ENCODE data around the gene LSM11. TPM values are rescaled to one million over a fixed set of nuclear protein-coding genes. Genes with fewer than 3 reads are reported as not detected.
"Not testable (repeated sequence)": the region's sequence is repeated elsewhere in the genome, so short reads cannot be mapped to it uniquely, and the experiment has no call there.

The LSM11 gene
- polyA plus RNA-seq (2013, experiment 1 of 2), result 1.5 TPM
- polyA plus RNA-seq (2013, experiment 2 of 2), result 1.5 TPM

- Histone ChIP-seq H3K4me1 (ENCODE audit: control insufficient read depth, low read depth, low read length) (peaks cover 6% of the 10 kb centered on the region), H3K79me2 (ENCODE audit: control insufficient read depth, insufficient read depth, low read length) (no peaks in the 10 kb centered on the region), H4K8ac (ENCODE audit: low read depth, low read length) (no peak within 1 kb of the TSS), H3K79me1 (ENCODE audit: low read length) (no peaks in the 10 kb centered on the region), H3K56ac (ENCODE audit: low read length) (peak within 1 kb of the TSS; percentile 88), H4K5ac (ENCODE audit: low read length) (no peak within 1 kb of the TSS), H2BK120ac (ENCODE audit: low read depth, low read length) (no peak within 1 kb of the TSS), H3K27me3 (ENCODE audit: insufficient read depth, low read length, poor library complexity) (no peaks in the 10 kb centered on the region), H3K36me3 (ENCODE audit: control insufficient read depth, insufficient read depth, low read length) (no peaks in the 10 kb centered on the region), H2BK5ac (ENCODE audit: low read length) (no peak within 1 kb of the TSS), H3K9ac (ENCODE audit: low read length) (peak within 1 kb of the TSS; percentile 78), H3K4ac (ENCODE audit: low read depth, low read length) (no peak within 1 kb of the TSS), H2AK5ac (ENCODE audit: low read length) (no peak within 1 kb of the TSS), H3K4me2 (ENCODE audit: low read length) (peak within 1 kb of the TSS; percentile 85), H3K27ac (ENCODE audit: low read depth, low read length) (no peak within 1 kb of the TSS), H2BK15ac (replicated peaks; ENCODE audit: low read depth) (no peak within 1 kb of the TSS), H3K4me3 (ENCODE audit: low read length) (peak within 1 kb of the TSS; percentile 60), H3K18ac (ENCODE audit: low read length) (peak within 1 kb of the TSS; percentile 75), H3K23ac (ENCODE audit: low read length) (peak within 1 kb of the TSS; percentile 90)
- WGBS (ENCODE audit: extremely low coverage, insufficient coverage, low lambda C conversion rate), result no CpG with 5 or more reads among the region's 79 CpGs
- DNase-seq, result peak; percentile 89
Measured at GRCh38 chr5:157743163-157744050, at the start of gene LSM11. TSS of gene LSM11 (plus strand) at chr5:157743712. CDS start at chr5:157743751, 39 bp downstream.

- WGBS (ENCODE audit: extremely low coverage, insufficient coverage, low lambda C conversion rate), result no CpG with 5 or more reads among the region's 25 CpGs
- H2BK5ac ChIP-seq (ENCODE audit: low read length); H4K8ac ChIP-seq (ENCODE audit: low read depth, low read length); H3K23ac ChIP-seq (ENCODE audit: low read length); H3K79me1 ChIP-seq (ENCODE audit: low read length); H3K4me1 ChIP-seq (ENCODE audit: control insufficient read depth, low read depth, low read length); H2BK15ac ChIP-seq (replicated peaks; ENCODE audit: low read depth); H2BK120ac ChIP-seq (ENCODE audit: low read depth, low read length); H3K18ac ChIP-seq (ENCODE audit: low read length); H3K56ac ChIP-seq (ENCODE audit: low read length); H3K36me3 ChIP-seq (ENCODE audit: control insufficient read depth, insufficient read depth, low read length); H4K5ac ChIP-seq (ENCODE audit: low read length); H3K27me3 ChIP-seq (ENCODE audit: insufficient read depth, low read length, poor library complexity); H3K4ac ChIP-seq (ENCODE audit: low read depth, low read length); H3K4me3 ChIP-seq (ENCODE audit: low read length); DNase-seq; H2AK5ac ChIP-seq (ENCODE audit: low read length); H3K79me2 ChIP-seq (ENCODE audit: control insufficient read depth, insufficient read depth, low read length); H3K27ac ChIP-seq (ENCODE audit: low read depth, low read length); H3K4me2 ChIP-seq (ENCODE audit: low read length); H3K9ac ChIP-seq (ENCODE audit: low read length): not testable (repeated sequence)
Measured at GRCh38 chr5:157693816-157694215, 49.7 kb upstream of the LSM11 start.

- H4K8ac ChIP-seq (ENCODE audit: low read depth, low read length); H3K79me1 ChIP-seq (ENCODE audit: low read length); H2BK120ac ChIP-seq (ENCODE audit: low read depth, low read length); H3K79me2 ChIP-seq (ENCODE audit: control insufficient read depth, insufficient read depth, low read length); H3K27me3 ChIP-seq (ENCODE audit: insufficient read depth, low read length, poor library complexity); H2BK5ac ChIP-seq (ENCODE audit: low read length); H3K4me2 ChIP-seq (ENCODE audit: low read length); H4K5ac ChIP-seq (ENCODE audit: low read length); H3K4me1 ChIP-seq (ENCODE audit: control insufficient read depth, low read depth, low read length); DNase-seq; H3K9ac ChIP-seq (ENCODE audit: low read length); H2BK15ac ChIP-seq (replicated peaks; ENCODE audit: low read depth); H3K36me3 ChIP-seq (ENCODE audit: control insufficient read depth, insufficient read depth, low read length); H3K4ac ChIP-seq (ENCODE audit: low read depth, low read length); H3K18ac ChIP-seq (ENCODE audit: low read length); H2AK5ac ChIP-seq (ENCODE audit: low read length); H3K23ac ChIP-seq (ENCODE audit: low read length); H3K27ac ChIP-seq (ENCODE audit: low read depth, low read length); H3K56ac ChIP-seq (ENCODE audit: low read length); H3K4me3 ChIP-seq (ENCODE audit: low read length): not testable (repeated sequence)
- no CpG with 5 or more reads among the region's 3 CpGs for WGBS (ENCODE audit: extremely low coverage, insufficient coverage, low lambda C conversion rate)
Measured at GRCh38 chr5:157696154-157696553, 47.4 kb upstream of the LSM11 start.

GRCh38 chr5:157698674-157699073 lies 44.8 kb upstream of the LSM11 start:
- H3K4me2 ChIP-seq (ENCODE audit: low read length); H3K9ac ChIP-seq (ENCODE audit: low read length); H3K18ac ChIP-seq (ENCODE audit: low read length); H2AK5ac ChIP-seq (ENCODE audit: low read length); H3K36me3 ChIP-seq (ENCODE audit: control insufficient read depth, insufficient read depth, low read length); H3K56ac ChIP-seq (ENCODE audit: low read length); H2BK15ac ChIP-seq (replicated peaks; ENCODE audit: low read depth); H2BK5ac ChIP-seq (ENCODE audit: low read length); H3K4me3 ChIP-seq (ENCODE audit: low read length); H4K8ac ChIP-seq (ENCODE audit: low read depth, low read length); H2BK120ac ChIP-seq (ENCODE audit: low read depth, low read length); H3K27me3 ChIP-seq (ENCODE audit: insufficient read depth, low read length, poor library complexity); H3K79me1 ChIP-seq (ENCODE audit: low read length); H3K4ac ChIP-seq (ENCODE audit: low read depth, low read length); H3K79me2 ChIP-seq (ENCODE audit: control insufficient read depth, insufficient read depth, low read length); H4K5ac ChIP-seq (ENCODE audit: low read length); H3K23ac ChIP-seq (ENCODE audit: low read length); H3K27ac ChIP-seq (ENCODE audit: low read depth, low read length); H3K4me1 ChIP-seq (ENCODE audit: control insufficient read depth, low read depth, low read length): not testable (repeated sequence)
- DNase-seq, result peak; percentile 26
- no CpG with 5 or more reads among the region's 4 CpGs for WGBS (ENCODE audit: extremely low coverage, insufficient coverage, low lambda C conversion rate)

GRCh38 chr5:157703736-157704135 lies 39.8 kb upstream of the LSM11 start:
- Histone ChIP-seq H2BK15ac (replicated peaks; ENCODE audit: low read depth) (no peak overlapping the region), H3K18ac (ENCODE audit: low read length) (no peak overlapping the region), H2BK5ac (ENCODE audit: low read length) (no peak overlapping the region)

More at GRCh38 chr5:157703736-157704135, 39.8 kb upstream of the LSM11 start:
- Histone ChIP-seq H3K27me3 (ENCODE audit: insufficient read depth, low read length, poor library complexity) (no peaks in the 10 kb centered on the region), H4K8ac (ENCODE audit: low read depth, low read length) (no peak overlapping the region), H3K23ac (ENCODE audit: low read length) (no peak overlapping the region), H3K4me2 (ENCODE audit: low read length) (no peak overlapping the region), H3K36me3 (ENCODE audit: control insufficient read depth, insufficient read depth, low read length) (no peaks in the 10 kb centered on the region), H3K79me1 (ENCODE audit: low read length) (no peaks in the 10 kb centered on the region), H3K4me1 (ENCODE audit: control insufficient read depth, low read depth, low read length) (peaks cover 4% of the 10 kb centered on the region), H3K79me2 (ENCODE audit: control insufficient read depth, insufficient read depth, low read length) (no peaks in the 10 kb centered on the region), H3K9ac (ENCODE audit: low read length) (no peak overlapping the region), H3K4me3 (ENCODE audit: low read length) (no peak overlapping the region), H2BK120ac (ENCODE audit: low read depth, low read length) (no peak overlapping the region), H3K4ac (ENCODE audit: low read depth, low read length) (no peak overlapping the region), H4K5ac (ENCODE audit: low read length) (no peak overlapping the region), H3K27ac (ENCODE audit: low read depth, low read length) (no peak overlapping the region), H3K56ac (ENCODE audit: low read length) (no peak overlapping the region), H2AK5ac (ENCODE audit: low read length) (peak overlapping the region; percentile 62)
- DNase-seq, result no peak
- WGBS (ENCODE audit: extremely low coverage, insufficient coverage, low lambda C conversion rate), result no CpG with 5 or more reads among the region's 3 CpGs

Data from mesendoderm (in vitro differentiated cells).